Islet precursor cell (in vitro differentiated cells): ENCODE results near the gene ERF.

ENCODE experiments used
- DNase-seq: peaks from one replicate; pipeline ENCODE4 v3.0.0-alpha.2; 2018

The ERF gene

DNA sequence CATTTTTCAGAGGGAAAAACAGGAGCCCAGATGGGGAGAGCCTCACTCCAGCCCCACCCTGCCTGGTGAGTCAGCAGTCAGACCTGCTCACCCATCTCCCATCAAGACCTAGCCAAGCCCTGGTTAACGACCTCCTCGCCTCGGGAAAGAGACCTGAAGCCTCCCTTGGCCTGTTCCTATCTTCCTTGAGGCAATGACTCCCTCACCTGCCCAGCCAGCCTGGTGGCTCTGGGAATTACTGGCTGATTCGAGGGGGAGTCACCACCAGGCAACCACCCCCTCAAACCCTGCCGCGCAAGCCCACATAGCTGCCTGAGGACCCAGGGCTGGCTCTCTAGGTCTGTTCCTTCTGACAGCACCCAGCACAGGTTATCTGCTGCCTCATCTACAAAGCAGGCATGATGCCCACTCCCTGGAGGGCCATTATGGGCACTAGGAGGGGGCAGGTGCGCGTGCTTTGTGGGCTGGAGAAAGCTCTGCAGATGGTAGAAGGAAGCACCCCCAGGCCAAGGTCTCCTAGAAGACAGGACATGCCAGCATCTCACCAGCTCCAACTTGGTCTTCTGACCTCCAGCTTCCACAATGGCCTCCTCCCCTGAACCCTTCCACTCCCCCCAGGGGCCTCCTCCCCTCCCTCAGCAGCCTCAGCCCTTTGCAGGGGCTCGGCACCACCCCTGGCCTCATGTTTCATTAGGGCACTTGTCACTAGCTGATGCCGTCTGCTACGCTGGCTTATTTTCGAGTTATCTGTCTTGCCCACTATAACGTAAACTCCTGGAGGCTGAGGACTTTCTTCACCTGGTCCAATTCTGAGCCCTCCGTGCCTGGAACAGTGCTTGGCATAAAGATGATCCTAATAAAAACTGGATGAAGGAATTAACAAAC, 47.8 kb downstream of the ERF start:
- peak; percentile 88 for DNase-seq

DNA sequence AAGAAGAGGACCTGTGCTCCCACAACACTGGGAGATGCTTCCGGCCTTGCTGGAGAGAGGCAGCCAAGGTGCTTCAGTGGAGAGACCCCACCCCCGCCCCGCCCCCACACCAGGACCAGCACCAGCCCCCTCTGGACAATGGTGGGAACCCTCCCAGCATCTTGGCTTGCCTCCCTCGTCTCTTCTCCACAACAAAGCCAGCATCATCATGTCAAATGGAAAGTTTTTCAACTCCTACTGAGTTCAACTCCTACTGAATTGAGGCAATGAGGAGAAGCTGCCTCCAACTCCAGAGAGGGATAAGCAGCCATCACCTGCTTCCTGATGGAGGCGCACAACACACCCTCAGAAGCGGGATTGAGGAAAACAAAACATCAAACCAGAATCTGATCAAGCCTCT, 50.3 kb downstream of the ERF start:
- no peak for DNase-seq

GRCh38 chr19:42203700-42204099, 51.2 kb downstream of the ERF start:
- no peak for DNase-seq

GRCh38 chr19:42202290-42202880, 52.5 kb downstream of the ERF start:
- no peak for DNase-seq

DNA sequence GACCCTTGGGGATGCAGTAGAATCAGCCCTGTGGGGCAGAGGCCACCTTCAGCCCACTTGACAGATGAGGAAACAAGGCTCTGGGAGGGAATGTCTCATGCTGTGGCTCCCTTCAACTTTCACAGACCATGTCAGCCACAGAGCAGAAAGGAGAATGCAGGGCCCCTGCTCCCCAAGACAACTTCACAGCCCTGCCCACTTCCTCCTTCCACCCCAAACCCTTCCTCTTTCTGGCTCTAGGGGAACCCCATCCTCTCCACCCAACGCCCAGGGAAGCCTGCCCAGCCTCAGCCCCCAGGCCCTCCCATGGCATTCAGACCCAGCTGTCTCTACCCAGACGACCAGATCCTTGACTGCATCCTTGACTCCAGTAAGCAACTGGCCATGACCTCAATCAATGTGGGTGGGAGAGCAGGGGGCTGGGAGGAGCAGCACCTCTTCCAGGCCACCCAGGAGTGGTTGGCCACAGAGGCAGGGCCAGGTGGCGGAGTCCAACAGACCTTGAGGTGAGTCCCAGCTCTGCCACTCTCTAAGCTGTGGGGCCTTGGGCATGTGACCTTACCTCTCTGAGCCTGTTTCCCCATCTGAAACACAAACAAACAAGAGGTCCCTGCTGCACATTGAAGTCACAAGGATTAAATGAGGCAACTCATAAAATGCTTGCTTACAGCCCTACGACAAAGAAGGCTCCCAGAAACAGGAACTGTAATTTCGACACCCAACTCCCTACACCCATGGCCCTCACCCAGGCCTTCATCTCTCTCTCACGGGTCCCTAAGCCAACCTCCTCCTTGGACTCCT, 53.2 kb downstream of the ERF start:
- no peak for DNase-seq

- no peak for DNase-seq
Measured at GRCh38 chr19:42200116-42200715, 54.7 kb downstream of the ERF start.

DNA sequence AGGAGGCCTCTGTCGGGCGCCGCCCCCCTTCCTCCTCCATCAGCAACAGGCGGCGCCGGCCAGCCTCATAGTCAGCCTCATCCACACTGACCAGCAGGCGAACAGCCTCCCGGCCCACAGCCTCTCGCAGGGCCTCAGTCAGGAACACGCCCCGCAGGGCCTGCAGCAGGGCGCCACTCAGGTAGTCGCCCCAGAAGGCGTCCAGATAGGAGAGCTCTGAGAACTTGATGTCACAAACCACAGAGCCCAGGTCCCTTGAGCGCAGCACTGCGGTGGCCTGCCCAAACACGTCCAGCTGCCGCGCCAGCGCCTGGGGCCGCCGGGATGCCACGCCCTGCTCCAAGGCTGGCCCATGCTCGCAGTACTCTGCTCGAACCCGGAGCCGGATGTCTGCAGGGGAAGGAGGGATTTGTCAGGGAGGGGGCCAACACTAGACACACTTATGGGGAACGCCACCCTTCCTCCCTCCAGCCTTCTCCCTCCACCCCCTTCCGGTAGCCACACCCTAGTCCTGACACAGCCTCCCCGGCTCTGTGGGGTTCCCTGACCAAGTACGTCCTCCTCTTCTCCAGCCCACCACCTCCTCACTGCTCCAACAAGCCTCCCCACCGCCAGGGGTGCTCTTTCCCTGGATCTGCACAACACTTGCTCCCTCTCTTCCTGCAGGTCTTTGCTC, 55.4 kb downstream of the ERF start:
- no peak for DNase-seq

- DNase-seq = no peak
Measured at GRCh38 chr19:42198676-42199439, 56.1 kb downstream of the ERF start.
